Measurements from ENCODE around the gene NT5DC1.
A peak's percentile ranks its signal among the peaks of the same experiment; 100 is the strongest.

GRCh38 chr6:116279232-116280160 lies 178.8 kb downstream of the NT5DC1 start, which contains the start of gene TSPYL1:
- TF ChIP-seq, protein P1, sequence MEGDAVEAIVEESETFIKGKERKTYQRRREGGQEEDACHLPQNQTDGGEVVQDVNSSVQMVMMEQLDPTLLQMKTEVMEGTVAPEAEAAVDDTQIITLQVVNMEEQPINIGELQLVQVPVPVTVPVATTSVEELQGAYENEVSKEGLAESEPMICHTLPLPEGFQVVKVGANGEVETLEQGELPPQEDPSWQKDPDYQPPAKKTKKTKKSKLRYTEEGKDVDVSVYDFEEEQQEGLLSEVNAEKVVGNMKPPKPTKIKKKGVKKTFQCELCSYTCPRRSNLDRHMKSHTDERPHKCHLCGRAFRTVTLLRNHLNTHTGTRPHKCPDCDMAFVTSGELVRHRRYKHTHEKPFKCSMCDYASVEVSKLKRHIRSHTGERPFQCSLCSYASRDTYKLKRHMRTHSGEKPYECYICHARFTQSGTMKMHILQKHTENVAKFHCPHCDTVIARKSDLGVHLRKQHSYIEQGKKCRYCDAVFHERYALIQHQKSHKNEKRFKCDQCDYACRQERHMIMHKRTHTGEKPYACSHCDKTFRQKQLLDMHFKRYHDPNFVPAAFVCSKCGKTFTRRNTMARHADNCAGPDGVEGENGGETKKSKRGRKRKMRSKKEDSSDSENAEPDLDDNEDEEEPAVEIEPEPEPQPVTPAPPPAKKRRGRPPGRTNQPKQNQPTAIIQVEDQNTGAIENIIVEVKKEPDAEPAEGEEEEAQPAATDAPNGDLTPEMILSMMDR (IDR thresholded peaks at IDR 0.05), result peak in 1 of 7 experiments; percentile 8
- TF ChIP-seq POLR2A (IDR thresholded peaks at IDR 0.05), result peak; percentile 97 to 99 (median 99)

Measured in body of pancreas (tissue), 4 donors.